ENCODE results near the gene OR8D1.
"Not testable (repeated sequence)": the region's sequence is repeated elsewhere in the genome, so short reads cannot be mapped to it uniquely, and the experiment has no call there.

Gene OR8D1

GRCh38 chr11:124278261-124278660 is 35.5 kb downstream of the OR8D1 start:
- DNase-seq, result peak; percentile 11

GRCh38 chr11:124277804-124278203 is 35.9 kb downstream of the OR8D1 start:
- DNase-seq, result peak; percentile 47

GRCh38 chr11:124277207-124277606 is 36.5 kb downstream of the OR8D1 start:
- DNase-seq, result no peak

- peak; percentile 90 for DNase-seq
These were observed 37.7 kb downstream of the OR8D1 start for GRCh38 chr11:124276081-124276480.

- DNase-seq, result no peak
These were observed 39.7 kb downstream of the OR8D1 start for GRCh38 chr11:124274000-124274399.

- DNase-seq, result peak; percentile 45
These were observed 42.9 kb downstream of the OR8D1 start for GRCh38 chr11:124270886-124271285.

GRCh38 chr11:124265041-124265440 is 48.7 kb downstream of the OR8D1 start:
- not testable (repeated sequence) for DNase-seq

- no peak for DNase-seq
These were observed 57.7 kb downstream of the OR8D1 start, which contains the start of gene OR8G5 for GRCh38 chr11:124256076-124256475. Gene OR8G5, plus strand, starts transcription at chr11:124256376. Its CDS starts 8,556 bp downstream, at chr11:124264932.

Data from HCEC 1CT (cell line).